ENCODE data around the gene PATL2.
"Not testable (repeated sequence)": the region's sequence is repeated elsewhere in the genome, so short reads cannot be mapped to it uniquely, and the experiment has no call there.

The PATL2 gene

GRCh38 chr15:44711096-44711742, at the start of gene PATL2, which contains the start of gene B2M:
PATL2 (minus strand) TSS chr15:44711323; CDS start chr15:44676490, 34,833 bp downstream.
B2M (plus strand) TSS chr15:44711517; CDS start chr15:44711547, 30 bp downstream.
- H3K27ac ChIP-seq = peak within 1 kb of the TSS; percentile 76
- TF ChIP-seq CTCF (IDR thresholded peaks at IDR 0.05) (peak; percentile 13; the same call in 1 of the 2 replicates), ZFX (IDR thresholded peaks at IDR 0.05; ENCODE audit: borderline replicate concordance) (no peak)

GRCh38 chr15:44753345-44753744, 42.2 kb upstream of the PATL2 start:
- TF ChIP-seq ZFX (IDR thresholded peaks at IDR 0.05; ENCODE audit: borderline replicate concordance) (no peak), CTCF (IDR thresholded peaks at IDR 0.05) (no peak)
- no peak overlapping the region for H3K27ac ChIP-seq

- not testable (repeated sequence) for H3K27ac ChIP-seq
Measured at GRCh38 chr15:44743454-44743853, 32.3 kb upstream of the PATL2 start.

GRCh38 chr15:44739222-44739847, 28.2 kb upstream of the PATL2 start:
- not testable (repeated sequence) for H3K27ac ChIP-seq

GRCh38 chr15:44738340-44738984, 27.3 kb upstream of the PATL2 start:
- TF ChIP-seq ZFX (IDR thresholded peaks at IDR 0.05; ENCODE audit: borderline replicate concordance) = no peak
- TF ChIP-seq CTCF (IDR thresholded peaks at IDR 0.05) = peak; percentile 77
- H3K27ac ChIP-seq = no peak overlapping the region

- no peak for TF ChIP-seq CTCF (IDR thresholded peaks at IDR 0.05)
- no peak for TF ChIP-seq ZFX (IDR thresholded peaks at IDR 0.05; ENCODE audit: borderline replicate concordance)
- no peak within 1 kb of the TSS for H3K27ac ChIP-seq
Measured at GRCh38 chr15:44736181-44736765, 25.1 kb upstream of the PATL2 start, which contains the start of gene TRIM69. TRIM69 (plus strand) TSS chr15:44736528; CDS start chr15:44736705, 177 bp downstream.

- no peak overlapping the region for H3K27ac ChIP-seq
- TF ChIP-seq ZFX (IDR thresholded peaks at IDR 0.05; ENCODE audit: borderline replicate concordance) (no peak), CTCF (IDR thresholded peaks at IDR 0.05) (no peak)
Measured at GRCh38 chr15:44735482-44736180, 24.5 kb upstream of the PATL2 start.
